Esophagus squamous epithelium (tissue), 5 donors: ENCODE measurements around the gene PSEN1. TPM values are rescaled to one million over a fixed set of nuclear protein-coding genes. Genes with fewer than 3 reads are reported as not detected.
"Not testable (repeated sequence)": the region's sequence is repeated elsewhere in the genome, so short reads cannot be mapped to it uniquely, and the experiment has no call there.

ENCODE experiments used
- DNase-seq: peaks from one replicate; lab custom pipeline; 2025; lab: John Stamatoyannopoulos, UW
- H3K27ac ChIP-seq, 4 donors: fragments of 200-600 bp; sonication (generic); one replicate each; pipeline ENCODE4 v1.5.1; 2016 to 2019; ENCODE audit warnings: mild to moderate bottlenecking in 1 of 4
- H3K27me3 ChIP-seq, 4 donors: fragments of 200-600 bp; sonication (generic); 1 replicate in 3 of 4; 2 replicates in 1 of 4; pipeline versions ENCODE4 v1.5.1 to v1.6.0; 2017 to 2021; ENCODE audit warnings: antibody characterized with exemption in 1 of 4
- H3K36me3 ChIP-seq, 3 donors: fragments of 200-600 bp; sonication (generic); one replicate each; pipeline ENCODE4 v1.5.1; 2016 to 2019
- H3K4me1 ChIP-seq, 3 donors: fragments of 200-600 bp; sonication (generic); one replicate each; pipeline ENCODE4 v1.5.1; 2017 to 2019
- H3K4me3 ChIP-seq, 4 donors: fragments of 200-600 bp; sonication (generic); 1 replicate in 3 of 4; 2 replicates in 1 of 4; pipeline ENCODE4 v1.5.1; 2016 to 2019; ENCODE audit warnings: mild to moderate bottlenecking in 2 of 4, moderate library complexity in 1 of 4
- H3K9me3 ChIP-seq, 3 donors: fragments of 200-600 bp; sonication (generic); one replicate each; pipeline ENCODE4 v1.5.1; 2016 to 2019
- POLR2A ChIP-seq, 4 donors: fragments of 450-650 bp; IDR thresholded peaks; one replicate each; pipeline ENCODE4 v1.6.1; 2017; ENCODE audit warnings: antibody characterized with exemption in 4 of 4, mild to moderate bottlenecking in 4 of 4, moderate library complexity in 3 of 4
- WGBS, 2 donors: methylation state at CpG; one replicate each; pipeline ENCODE4 v1.1.5; 2018; 5-methylcytosine and 5-hydroxymethylcytosine counted together
- intact Hi-C: fragments of 100-400 bp; cut with DNase I; formaldehyde crosslinking; loops from one replicate; pipeline ENCODE4 v1.15.0; 2022
- total RNA-seq, 4 donors: library from RNA; depleted of rRNA; stranded (reverse); fragments of >200 nt; gene quantifications; one replicate each; pipeline ENCODE4 v1.1.0, GENCODE V29; 2016
- TF ChIP-seq, protein P1 (sequence below), 6 experiments: fragments of 450-650 bp in 4 of 6; fragments of 200-600 bp in 2 of 6; sonication (generic) in 2 of 6; IDR thresholded peaks; one replicate each; pipeline ENCODE4 v1.5.1; 2016 to 2019; ENCODE audit warnings: antibody characterized with exemption in 6 of 6, mild to moderate bottlenecking in 4 of 6, moderate library complexity in 4 of 6
- donor health status: DM: yes; HTN: yes; CAD: no.

PSEN1 gene
- total RNA-seq, 4 donors from 2014 or later, result 34.6 to 49.8 (median 41.5) TPM

DNA sequence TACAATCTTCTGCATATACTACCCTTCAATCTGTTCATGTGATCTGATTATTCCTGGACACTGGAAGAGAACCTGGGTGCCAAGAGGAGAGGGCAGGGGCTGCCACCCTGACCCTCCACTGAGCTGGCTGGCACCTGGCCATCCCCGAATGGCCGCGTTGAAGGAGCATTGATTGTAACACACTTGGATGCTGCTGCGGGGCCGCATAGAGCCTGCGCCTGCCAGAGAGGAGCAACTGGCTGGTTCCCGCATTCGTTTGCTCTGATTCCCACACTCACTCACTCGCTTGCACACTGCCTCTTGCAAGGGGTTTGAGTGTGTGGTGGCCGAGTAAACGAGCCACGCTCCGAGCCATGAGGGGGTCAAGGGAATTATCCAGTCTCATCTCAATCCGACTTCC lies 32.4 kb downstream of the PSEN1 start:
- Histone ChIP-seq H3K4me3 (no peak overlapping the region), H3K27ac (no peak overlapping the region), H3K9me3 (no peaks in the 10 kb centered on the region), H3K27me3 (no peaks in the 10 kb centered on the region), H3K4me1 (no peaks in the 10 kb centered on the region), H3K36me3 (peaks cover 12 to 94% (median 18%) of the 10 kb centered on the region in 3 donors)
- 92% methylated on average over 14 of the region's 14 CpGs for WGBS, 2 donors
- intact Hi-C loops, result no loop called here
- TF ChIP-seq, protein P1, sequence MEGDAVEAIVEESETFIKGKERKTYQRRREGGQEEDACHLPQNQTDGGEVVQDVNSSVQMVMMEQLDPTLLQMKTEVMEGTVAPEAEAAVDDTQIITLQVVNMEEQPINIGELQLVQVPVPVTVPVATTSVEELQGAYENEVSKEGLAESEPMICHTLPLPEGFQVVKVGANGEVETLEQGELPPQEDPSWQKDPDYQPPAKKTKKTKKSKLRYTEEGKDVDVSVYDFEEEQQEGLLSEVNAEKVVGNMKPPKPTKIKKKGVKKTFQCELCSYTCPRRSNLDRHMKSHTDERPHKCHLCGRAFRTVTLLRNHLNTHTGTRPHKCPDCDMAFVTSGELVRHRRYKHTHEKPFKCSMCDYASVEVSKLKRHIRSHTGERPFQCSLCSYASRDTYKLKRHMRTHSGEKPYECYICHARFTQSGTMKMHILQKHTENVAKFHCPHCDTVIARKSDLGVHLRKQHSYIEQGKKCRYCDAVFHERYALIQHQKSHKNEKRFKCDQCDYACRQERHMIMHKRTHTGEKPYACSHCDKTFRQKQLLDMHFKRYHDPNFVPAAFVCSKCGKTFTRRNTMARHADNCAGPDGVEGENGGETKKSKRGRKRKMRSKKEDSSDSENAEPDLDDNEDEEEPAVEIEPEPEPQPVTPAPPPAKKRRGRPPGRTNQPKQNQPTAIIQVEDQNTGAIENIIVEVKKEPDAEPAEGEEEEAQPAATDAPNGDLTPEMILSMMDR (IDR thresholded peaks at IDR 0.05), result no peak
- TF ChIP-seq POLR2A (IDR thresholded peaks at IDR 0.05), result no peak
- no peak for DNase-seq

GRCh38 chr14:73169855-73170254 lies 33.5 kb downstream of the PSEN1 start:
- H3K4me3 ChIP-seq, H3K9me3 ChIP-seq, intact Hi-C loops, DNase-seq, H3K27ac ChIP-seq, H3K4me1 ChIP-seq, H3K27me3 ChIP-seq: not testable (repeated sequence)
- H3K36me3 ChIP-seq, result peaks cover 12 to 94% (median 24%) of the 10 kb centered on the region in 3 donors
- 88 to 91% methylated on average over 6 of the region's 6 CpGs for WGBS, 2 donors

DNA sequence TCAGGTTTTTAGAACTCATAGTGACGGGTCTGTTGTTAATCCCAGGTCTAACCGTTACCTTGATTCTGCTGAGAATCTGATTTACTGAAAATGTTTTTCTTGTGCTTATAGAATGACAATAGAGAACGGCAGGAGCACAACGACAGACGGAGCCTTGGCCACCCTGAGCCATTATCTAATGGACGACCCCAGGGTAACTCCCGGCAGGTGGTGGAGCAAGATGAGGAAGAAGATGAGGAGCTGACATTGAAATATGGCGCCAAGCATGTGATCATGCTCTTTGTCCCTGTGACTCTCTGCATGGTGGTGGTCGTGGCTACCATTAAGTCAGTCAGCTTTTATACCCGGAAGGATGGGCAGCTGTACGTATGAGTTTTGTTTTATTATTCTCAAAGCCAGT lies 34.4 kb downstream of the PSEN1 start:
- Histone ChIP-seq H3K27ac (no peak overlapping the region), H3K27me3 (no peaks in the 10 kb centered on the region), H3K4me3 (no peak overlapping the region), H3K36me3 (peaks cover 12 to 93% (median 31%) of the 10 kb centered on the region in 3 donors), H3K4me1 (no peaks in the 10 kb centered on the region), H3K9me3 (no peaks in the 10 kb centered on the region)
- TF ChIP-seq POLR2A (IDR thresholded peaks at IDR 0.05), result no peak
- TF ChIP-seq, protein P1 (IDR thresholded peaks at IDR 0.05), result no peak
- DNase-seq, result no peak
- intact Hi-C loops, result no loop called here
- WGBS, 2 donors, result 83 to 90% methylated on average over 11 of the region's 11 CpGs

DNA sequence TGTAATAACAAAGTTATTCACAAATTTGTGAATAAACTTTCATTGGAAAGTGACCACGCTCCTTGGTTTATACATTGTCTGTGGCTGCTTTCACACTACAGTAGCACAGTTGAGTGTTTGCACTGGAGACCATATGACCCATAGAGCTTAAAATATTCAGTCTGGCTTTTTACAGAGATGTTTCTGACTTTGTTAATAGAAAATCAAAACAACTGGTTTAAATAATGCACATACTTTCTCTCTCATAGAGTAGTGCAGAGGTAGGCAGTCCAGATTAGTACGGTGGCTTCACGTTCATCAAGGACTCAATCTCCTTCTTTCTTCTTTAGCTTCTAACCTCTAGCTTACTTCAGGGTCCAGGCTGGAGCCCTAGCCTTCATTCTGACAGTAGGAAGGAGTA lies 36.2 kb downstream of the PSEN1 start:
- DNase-seq, result no peak

GRCh38 chr14:73173092-73173735 lies 36.9 kb downstream of the PSEN1 start:
- Histone ChIP-seq H3K36me3 (peaks cover 12 to 98% (median 32%) of the 10 kb centered on the region in 3 donors), H3K27me3 (no peaks in the 10 kb centered on the region), H3K27ac (no peak overlapping the region), H3K4me3 (no peak overlapping the region), H3K9me3 (no peaks in the 10 kb centered on the region), H3K4me1 (no peaks in the 10 kb centered on the region)
- TF ChIP-seq, protein P1 (IDR thresholded peaks at IDR 0.05), result peak; percentile 15 to 54 (median 38)
- TF ChIP-seq POLR2A (IDR thresholded peaks at IDR 0.05), result no peak
- 33 to 59% methylated on average over 3 of the region's 3 CpGs for WGBS, 2 donors
- DNase-seq, result no peak
- intact Hi-C loops, result no loop called here

More for the DNA sequence above, 36.2 kb downstream of the PSEN1 start:
- WGBS, 2 donors, result 84 to 88% methylated on average over 3 of the region's 3 CpGs
- Histone ChIP-seq H3K4me3 (no peak overlapping the region), H3K9me3 (no peaks in the 10 kb centered on the region), H3K27me3 (no peaks in the 10 kb centered on the region), H3K36me3 (peaks cover 12 to 98% (median 32%) of the 10 kb centered on the region in 3 donors), H3K4me1 (no peaks in the 10 kb centered on the region), H3K27ac (no peak overlapping the region)
- intact Hi-C loops, result no loop called here
- TF ChIP-seq POLR2A (IDR thresholded peaks at IDR 0.05), result no peak
- TF ChIP-seq, protein P1 (IDR thresholded peaks at IDR 0.05), result no peak
